DMS153 (cell line): Measurements from ENCODE around the gene TMEM132D.

ENCODE experiments used
- DNase-seq: peaks from one replicate; lab custom pipeline; 2025; lab: John Stamatoyannopoulos, UW

Gene TMEM132D

DNA sequence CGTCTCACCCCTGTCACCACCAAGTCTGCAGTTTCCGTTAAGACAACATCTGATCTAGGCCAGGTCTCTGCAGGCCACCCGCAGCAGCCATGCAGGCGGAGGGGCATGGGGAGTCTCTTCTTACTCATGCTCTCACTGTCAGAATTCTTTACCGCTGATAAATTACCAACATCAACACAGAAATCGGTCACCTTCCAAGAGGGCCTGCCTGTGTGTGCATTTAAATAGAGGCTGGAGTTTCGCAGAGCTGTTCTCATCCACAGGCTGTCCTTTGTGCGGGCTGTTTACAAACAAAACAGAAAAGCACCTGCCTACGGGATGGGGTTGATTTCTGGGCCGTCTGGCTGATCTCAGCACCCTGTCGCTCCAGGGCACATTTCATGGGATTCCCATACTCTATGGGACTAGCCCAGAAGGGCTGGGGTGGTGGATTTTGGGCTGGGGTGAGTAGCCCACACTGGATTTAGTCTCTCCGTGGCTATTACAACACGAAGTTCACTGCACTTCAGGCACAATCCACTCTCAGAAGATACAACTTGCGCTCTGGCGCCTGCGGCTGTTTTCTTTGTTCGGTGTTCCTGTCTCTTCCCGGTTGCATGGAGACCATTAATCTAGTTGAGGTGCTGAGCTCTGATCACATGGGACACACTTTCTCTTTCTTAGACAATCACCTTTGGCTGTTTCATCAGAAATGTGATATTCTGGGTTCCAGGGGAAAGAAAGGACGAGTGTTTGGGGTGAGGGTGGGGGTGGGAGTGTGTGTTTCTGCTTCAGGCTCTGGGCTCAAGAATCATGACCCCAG is 719.5 kb downstream of the TMEM132D start:
- peak; percentile 5 for DNase-seq

DNA sequence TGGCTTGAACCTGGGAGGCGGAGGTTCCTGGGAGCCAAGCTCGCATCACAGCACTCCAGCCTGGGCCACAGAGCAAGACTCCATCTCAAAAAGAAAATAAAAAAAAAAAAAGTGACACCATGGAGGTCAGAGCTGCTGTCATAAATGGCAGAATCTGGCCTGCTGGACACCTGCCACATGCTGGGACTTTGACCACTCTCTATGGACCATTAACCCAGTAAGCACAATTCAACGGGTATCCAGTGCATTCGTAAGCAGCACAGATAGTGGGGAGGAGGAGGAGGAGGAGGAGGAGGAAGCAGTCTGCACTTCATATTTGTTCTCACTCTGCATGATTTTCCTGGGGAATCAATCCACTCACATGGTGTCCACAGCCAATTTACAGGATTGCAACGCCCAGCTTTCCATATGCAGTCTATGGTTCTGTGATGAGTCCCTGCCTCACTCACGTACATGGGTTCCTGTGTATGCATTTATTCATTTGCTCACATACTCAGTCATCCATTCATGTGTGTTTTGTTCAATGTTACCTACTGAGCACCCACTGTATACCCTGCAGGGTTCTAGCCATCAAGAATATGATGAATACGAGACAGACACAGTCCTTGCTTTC is 723.8 kb downstream of the TMEM132D start:
- DNase-seq = no peak

DNA sequence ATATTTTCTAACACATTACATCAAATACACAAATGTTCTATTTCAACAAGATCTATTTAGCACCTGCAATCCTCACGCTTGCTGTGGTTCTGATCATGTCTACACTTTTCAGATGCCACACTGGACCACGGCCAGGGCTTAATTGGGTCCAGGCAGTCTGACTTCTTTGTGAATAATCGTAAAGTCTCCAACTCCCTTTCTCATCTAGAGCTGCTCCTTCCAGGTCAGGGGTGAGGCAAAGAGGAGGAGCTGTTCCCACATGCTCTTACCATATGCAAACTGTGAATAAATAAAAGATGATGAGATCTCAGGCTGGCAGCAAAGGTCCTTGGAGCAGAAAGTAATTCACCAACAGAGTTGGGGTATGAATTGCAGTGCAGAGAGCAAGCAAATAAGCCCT is 733.9 kb downstream of the TMEM132D start:
- DNase-seq = no peak

DNA sequence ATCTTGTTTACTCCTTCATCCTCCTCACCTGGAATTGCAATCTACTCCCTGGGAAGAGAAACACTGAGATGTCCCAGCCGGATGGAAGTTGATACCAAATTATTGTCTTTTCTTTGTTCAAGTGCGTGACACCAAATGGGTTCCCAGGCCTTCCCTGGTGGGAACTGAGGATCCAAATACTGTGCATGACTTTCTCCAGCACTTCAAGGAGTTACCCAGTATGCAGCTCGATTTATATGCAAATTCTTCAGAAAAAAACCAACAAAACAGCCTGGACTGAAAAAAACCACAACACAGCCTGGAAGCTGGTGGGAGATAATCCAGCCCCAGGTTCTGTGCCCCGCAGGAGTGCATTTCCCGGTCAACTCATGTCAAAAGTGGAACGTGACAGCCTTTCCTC is 740.0 kb downstream of the TMEM132D start:
- no peak for DNase-seq

DNA sequence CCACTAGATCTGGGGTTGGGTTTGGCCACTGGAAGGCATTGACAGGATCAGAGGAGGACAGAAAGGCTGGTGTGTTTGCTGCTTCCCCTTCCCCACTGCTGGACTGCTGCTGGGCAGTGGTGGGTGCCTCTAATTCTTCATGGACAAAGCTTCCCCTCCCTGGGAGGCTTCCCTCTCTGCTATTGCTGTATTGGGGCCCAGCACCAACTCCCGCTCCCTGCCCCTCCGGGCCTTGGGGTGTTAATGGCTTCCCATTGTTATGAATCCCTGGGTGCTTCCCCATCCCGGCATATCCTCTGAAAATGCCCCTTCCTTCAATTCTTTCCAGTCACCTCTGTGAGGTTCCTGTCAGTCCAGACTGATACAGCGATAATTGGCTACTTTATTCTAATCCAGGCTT is 740.4 kb downstream of the TMEM132D start:
- no peak for DNase-seq

DNA sequence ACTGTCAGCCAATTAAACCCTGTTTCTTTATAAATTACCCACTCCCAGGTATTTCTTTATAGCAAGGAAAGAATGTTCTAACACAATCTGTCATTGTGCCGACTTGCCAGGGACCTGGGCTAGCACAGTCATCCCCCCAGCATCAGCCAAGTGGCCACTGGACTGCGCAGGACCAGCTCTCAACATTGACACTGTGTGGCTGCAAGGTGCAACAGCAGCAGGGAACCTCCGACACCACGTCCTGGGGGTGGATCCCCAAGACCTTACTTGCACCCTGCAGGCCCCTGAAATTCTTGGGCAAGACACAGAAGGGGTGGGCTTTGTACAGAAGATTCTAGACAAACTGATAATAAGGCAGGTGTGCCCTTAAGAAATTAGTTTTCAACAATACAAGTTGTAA is 741.0 kb downstream of the TMEM132D start:
- DNase-seq = no peak

DNA sequence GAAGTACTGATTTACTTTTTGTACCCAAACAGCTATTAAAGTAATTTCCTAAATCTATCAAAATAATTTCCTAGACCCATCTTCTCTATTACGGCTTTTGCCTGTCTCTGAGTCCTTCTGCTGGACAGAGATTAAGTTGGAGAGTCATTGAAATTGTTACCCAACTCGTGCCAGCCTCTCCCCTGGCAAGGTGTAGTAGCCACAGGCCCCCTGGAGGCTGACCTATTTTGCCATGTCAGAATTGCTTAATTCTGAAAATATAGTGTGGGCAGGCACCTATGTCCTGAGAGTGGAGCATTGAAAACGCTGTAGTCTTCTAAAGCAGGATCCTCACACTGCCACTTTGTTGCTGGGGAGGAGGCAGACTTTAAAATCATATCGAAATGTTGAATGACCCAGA is 742.3 kb downstream of the TMEM132D start:
- no peak for DNase-seq

DNA sequence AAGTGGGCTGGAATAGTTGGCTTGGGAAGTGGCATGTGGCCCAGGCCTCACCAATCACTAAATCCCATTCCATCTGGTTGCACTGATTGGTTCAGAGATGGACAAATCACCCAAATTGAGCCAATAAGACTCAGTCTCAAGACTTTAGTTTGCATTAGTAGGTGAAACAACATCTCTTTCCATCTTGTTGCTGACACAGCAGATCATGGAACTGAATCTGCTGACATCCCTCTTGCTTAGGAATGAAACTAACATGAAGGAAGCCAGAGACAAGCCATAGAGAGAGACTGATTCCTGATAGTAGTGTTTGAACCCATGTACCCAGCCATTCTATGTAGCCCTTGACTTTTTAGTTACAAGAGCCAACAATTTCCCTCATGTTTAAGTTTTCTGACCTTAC is 743.5 kb downstream of the TMEM132D start:
- no peak for DNase-seq

DNA sequence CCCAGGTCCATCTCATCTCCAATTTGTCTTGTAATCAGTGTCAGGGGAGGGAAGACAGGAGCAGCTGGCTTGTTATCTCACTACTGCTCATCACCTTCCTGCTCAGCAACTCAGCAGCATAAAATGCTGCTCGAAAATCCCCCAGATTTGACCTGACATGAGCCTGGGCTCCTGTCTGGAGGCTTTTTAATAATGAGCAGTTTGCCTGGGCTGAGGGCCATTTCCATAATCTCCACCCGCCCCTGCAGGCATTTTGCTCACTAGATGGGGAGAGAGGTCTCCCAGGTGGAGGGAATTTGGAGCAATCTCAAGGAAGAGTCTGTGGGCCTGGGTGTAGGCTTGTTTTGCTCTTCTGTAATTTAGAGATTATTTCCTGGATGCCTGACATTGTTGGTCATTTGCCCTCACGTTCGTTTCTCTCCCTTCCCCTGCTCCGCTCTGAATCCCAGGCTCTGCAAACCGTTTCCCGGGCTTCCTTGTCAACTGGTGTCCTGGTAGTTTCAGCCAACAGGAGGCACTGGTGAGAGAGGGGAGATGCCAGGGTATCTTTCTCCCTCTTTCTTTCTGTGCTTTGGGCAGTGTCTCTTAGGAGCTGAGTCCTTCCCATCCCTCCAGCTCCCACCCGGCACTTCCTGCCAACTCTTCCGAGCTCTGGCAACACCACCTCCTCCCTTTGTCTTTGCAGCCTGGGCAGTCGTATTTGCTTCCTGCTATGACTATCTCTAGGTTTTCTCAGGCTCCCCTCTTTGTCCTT is 751.3 kb downstream of the TMEM132D start:
- no peak for DNase-seq

DNA sequence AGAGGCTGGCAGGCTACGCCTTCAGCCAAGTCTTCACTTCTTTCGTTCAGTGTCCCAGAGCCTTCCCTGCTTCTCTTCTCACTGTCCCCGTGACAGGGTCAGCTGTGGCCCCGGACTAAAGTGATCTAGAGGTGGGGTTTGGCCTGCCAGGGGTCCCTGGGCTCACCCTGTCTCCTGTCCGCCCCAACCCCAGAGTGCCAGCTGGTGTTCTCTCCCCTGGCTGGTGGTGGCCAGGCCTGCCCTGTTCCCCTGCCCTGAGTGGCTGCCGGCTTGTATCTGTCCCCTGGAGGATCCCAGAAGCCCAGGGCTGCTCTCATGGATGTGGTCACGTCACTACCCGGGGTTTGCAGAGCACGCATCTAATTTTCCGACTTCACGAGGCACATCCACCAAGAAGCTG is 753.1 kb downstream of the TMEM132D start:
- no peak for DNase-seq

DNA sequence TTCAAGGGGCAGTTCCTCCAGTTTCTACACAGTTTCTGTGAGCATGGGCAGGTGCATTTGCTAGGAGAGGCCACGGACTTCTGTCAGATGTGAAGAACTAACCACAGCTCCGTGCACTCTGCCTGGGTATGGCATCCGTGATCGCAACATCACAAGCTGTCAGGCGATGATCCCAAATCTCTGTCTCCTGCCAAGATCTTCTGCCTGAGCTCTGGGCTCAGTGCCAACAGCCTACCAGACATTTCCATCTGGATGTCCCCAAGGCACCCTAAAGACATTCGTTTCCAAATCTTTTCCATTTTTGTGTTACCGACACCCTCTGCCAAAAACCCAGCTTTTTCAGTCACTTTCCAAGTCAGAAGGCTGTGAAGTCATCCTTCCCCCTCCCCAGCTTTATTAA is 758.4 kb downstream of the TMEM132D start:
- no peak for DNase-seq

DNA sequence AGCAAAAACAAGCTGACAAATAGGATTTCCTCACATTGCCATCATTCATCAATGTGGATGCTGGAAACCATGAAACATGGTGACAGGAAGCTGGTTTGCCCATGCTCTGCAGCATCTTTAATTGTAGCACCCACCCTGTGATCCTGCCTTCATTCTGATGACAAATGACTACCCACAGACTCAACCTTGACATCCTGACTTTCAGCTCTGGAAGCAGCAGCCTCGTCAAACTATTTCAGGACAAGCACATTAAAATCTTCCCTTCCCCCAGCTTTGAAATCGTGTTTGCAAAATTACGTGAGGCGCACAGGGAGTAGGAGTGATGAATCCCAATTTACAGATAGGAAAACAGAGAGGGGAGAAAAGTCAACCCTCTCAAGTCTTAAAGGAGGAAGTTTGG is 765.0 kb downstream of the TMEM132D start:
- DNase-seq = no peak

DNA sequence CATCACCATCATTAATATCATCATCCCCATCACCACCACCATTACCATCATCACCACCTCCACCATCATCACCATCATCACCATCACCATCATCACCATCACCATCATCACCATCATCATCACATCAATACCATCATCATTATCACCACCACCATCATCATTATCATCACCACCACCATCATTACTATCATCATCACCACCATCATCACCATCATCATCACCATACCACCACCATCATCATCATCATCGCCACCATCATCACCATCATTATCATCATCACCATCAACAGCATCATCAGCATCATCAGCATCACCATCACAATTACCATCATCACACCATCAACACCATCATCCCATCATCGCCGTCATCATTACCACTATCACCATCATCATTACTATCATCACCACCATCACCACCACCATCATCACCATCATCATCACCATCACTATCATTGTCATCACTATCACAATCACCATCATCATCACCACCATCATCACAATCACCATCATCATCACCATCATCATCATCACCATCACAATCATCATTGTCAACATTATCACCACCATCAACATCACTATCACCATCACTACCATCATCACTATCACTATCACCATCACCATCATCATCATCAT is 767.0 kb downstream of the TMEM132D start:
- DNase-seq = no peak

DNA sequence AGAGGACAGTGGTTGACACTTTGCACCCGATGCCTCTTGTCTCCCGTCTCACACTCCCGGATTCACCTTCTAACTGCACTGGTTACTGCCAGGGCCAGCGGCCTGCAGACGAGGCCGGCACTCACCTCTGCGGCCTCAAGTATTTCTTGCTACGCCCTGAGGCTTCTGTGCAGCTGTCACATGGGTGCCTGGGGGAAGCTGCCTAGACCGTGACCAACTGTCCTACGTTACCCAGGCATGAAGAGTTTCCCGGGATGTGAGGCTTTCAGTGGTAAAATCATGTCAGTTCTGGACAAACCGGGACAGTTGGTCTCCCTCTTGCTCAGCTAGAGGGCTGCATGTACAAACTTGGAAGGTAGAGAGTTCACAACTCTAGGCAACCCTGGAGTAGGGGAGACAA is 776.1 kb downstream of the TMEM132D start:
- DNase-seq = no peak

DNA sequence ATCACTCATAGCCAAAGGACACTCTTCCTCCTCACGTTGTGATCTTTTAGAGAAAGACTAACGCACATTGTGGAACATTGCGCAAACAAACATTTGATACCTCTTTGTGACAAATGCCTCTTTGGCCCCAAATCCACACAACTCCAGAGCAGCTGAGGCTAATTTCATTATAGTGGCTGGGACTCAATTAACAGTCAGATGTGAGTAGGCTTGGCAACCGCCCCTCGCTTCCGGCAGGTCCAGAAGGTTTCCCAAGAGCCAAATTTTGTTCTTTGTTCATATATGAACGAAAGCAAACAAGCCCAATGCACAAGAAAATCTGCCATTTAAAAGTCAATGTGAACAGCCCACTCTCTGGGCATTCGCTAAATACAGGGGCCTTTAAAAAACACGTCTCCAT is 776.6 kb downstream of the TMEM132D start:
- DNase-seq = no peak

DNA sequence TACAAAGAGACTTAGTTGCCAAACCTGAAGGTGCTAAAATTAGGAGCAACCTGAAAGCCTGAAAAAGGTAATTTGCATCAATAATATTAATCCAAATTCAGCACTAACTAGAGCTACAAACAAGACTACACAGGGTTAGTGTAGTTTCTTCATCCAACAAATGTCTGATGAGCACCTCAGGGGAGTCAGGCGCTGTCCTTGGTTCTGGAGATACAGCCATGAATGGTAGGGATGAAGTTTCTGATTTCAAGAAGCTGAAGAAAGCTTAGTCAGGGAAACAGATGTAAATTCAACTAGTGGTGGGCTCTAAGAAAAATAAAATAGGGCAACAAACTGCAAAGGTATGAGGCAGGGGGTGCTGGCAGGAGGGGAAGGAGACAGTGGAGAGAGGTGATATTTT is 784.3 kb downstream of the TMEM132D start:
- no peak for DNase-seq

DNA sequence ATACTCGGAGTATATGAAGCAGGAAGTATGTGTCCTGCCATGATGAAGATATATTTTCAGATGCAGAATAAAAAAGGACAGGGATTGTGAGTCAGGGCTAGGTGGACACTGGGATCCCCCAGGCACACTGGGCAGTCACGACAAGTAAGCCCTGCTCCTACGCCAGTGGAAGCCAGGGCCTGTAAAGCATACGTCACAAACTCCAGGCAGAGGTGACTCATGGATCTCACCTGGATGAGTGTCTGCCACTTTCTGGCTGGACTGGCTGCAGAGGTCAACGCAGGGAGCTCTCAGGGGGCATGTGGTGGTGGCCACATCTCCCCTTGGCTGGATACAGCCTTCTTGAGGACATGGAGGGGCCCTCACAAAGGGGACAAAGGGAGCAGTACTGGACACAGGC is 788.3 kb downstream of the TMEM132D start:
- DNase-seq = no peak

DNA sequence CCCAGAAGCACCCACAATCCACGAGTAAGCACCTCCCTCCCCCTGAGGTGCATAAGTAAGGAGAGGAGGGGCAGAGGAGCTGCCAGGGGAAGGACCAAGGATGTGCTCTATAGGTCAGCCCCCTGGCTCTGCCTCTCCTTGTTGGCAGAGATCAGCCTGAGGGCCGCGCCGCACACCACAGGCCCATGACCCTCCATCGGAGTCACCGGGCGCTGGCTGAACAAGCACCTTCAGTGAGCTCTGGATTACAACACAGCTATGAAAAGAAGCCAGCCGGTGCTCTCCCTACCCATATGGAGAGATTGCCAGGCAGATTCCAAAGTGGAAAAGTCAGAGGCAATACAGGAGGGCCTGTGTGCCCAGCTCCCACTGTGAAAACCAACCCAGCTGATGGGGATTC is 793.2 kb downstream of the TMEM132D start:
- DNase-seq = no peak

DNA sequence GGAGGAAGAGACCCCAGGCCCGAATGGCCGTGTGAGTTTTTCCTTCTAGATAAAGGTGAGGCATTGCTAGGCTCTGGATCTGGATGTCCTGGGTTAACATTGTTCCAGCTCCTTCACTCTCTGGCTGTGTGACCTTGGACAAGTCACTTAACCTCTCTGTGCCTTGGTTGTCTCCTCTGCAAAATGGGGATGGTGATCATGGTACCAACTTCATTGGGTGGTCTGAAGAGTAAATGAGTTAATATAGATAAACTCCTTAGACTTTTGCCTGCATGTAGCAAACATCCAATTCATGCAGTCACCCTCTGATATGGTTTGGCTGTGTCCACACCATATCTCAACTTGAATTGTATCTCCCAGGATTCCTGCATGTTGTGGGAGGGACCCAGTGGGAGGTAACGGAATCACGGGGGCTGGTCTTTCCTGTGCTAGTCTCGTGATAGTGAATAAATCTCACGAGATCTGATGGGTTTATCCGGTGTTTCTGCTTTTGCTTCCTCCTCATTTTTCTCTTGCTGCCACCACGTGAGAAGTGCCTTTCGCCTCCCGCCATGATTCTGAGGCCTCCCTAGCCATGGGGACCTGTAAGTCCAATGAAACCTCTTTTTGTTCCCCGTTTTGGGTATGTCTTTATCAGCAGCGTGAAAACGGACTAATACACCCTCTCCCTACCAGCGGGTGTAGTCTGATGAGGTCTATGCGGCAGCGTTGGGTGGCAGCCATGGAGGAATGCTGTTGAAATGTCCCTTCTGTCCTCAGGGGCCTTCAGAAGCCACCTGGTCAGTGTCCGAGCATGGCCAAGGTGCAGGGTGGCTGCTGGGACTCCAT is 794.4 kb downstream of the TMEM132D start:
- DNase-seq = no peak

DNA sequence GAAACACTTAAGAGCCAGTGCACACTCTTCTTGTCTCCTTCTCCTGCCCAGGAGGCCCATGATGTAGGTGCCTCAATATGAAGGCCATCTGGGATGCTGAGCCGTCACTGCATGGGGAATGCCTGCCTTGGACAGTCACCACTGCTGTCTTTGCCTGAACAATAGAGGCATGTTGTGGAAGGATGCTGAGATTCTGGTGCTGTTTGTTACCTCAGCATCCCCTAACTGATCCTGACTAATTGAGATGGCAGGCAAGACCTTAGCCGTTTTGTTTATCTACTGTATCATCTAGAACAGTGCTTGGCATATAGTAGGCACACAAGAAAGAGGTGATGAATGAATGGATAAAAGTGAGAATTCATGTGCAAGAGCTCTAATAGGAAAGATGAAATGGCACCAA is 797.1 kb downstream of the TMEM132D start:
- no peak for DNase-seq

DNA sequence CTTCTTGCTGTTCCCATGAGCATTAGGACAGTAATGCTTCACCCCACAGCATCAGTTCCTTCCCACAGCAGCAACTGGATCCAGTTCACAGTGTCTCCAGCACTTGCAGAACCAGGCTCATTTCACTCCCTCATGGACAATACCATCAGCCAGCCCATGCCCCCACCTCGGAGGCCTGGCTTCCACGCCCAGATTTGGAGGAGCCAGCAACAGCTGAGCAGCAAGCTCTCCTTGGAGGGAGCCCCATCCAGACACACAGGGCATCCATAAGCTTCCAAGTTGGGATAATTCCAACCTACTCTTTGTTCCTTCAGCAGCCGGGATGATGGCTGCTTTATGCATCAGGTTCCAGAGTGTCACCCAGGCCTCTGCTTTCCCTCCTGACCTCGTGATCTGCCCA is 800.6 kb downstream of the TMEM132D start:
- DNase-seq = no peak

DNA sequence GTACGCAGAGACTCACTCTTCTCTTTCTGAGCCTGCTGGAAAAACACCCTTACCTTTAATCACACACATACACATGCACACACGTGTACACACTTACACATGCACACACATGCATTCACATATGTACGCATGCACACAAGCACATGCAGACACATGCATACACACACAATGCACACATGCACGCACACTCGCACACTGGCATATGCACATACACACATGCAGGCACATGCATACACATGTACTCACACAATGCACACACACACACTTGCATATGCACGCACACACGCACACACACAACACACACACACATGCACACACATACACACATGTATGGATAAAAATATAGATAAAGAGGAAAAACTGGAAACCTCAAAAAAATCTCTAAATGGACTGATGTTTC is 801.6 kb downstream of the TMEM132D start:
- DNase-seq = no peak
